Thyroid gland (tissue), 4 donors: ENCODE measurements around the gene TNFRSF12A. TPM values are rescaled to one million over a fixed set of nuclear protein-coding genes. Genes with fewer than 3 reads are reported as not detected.

ENCODE experiments used
- DNase-seq, 2 donors: peaks; one replicate each; pipeline ENCODE4 v3.0.0-alpha.2; 2019
- H3K27ac ChIP-seq, 3 donors: fragments of 200-600 bp; sonication (generic); 1 replicate in 2 of 3; 2 replicates in 1 of 3; pipeline ENCODE4 v1.5.1; 2016 to 2019; ENCODE audit warnings: mild to moderate bottlenecking in 1 of 3, moderate library complexity in 1 of 3
- H3K27me3 ChIP-seq: fragments of 200-600 bp; sonication (generic); one replicate; pipeline ENCODE4 v1.5.1; 2019
- H3K36me3 ChIP-seq, 2 donors: fragments of 200-600 bp; sonication (generic); one replicate each; pipeline ENCODE4 v1.5.1; 2016 to 2019
- H3K4me1 ChIP-seq, 2 donors: fragments of 200-600 bp; sonication (generic); one replicate each; pipeline ENCODE4 v1.5.1; 2017 to 2019
- H3K4me3 ChIP-seq, 3 donors: fragments of 200-600 bp; sonication (generic); replicated peaks in 1 of 3; 1 replicate in 2 of 3; 2 replicates in 1 of 3; pipeline ENCODE4 v1.5.1; 2016; ENCODE audit warnings: mild to moderate bottlenecking in 1 of 3
- H3K9me3 ChIP-seq: fragments of 200-600 bp; sonication (generic); one replicate; pipeline ENCODE4 v1.5.1; 2017
- POLR2A ChIP-seq, 2 donors: fragments of 450-650 bp; IDR thresholded peaks; one replicate each; pipeline ENCODE4 v1.6.1; 2017; ENCODE audit warnings: antibody characterized with exemption in 2 of 2, mild to moderate bottlenecking in 2 of 2, moderate library complexity in 1 of 2
- WGBS, 2 donors: methylation state at CpG; one replicate each; pipeline ENCODE4 v1.1.5; 2017; 5-methylcytosine and 5-hydroxymethylcytosine counted together
- intact Hi-C: fragments of 100-400 bp; cut with DNase I; formaldehyde crosslinking; loops from one replicate; pipeline ENCODE4 v1.15.1; 2023
- total RNA-seq, 4 donors: library from RNA; depleted of rRNA; stranded (reverse); fragments of >200 nt; gene quantifications; one replicate each; pipeline ENCODE4 v1.2.3, GENCODE V29; 2016
- TF ChIP-seq, protein P1 (sequence below), 6 experiments: fragments of 200-600 bp in 3 of 6; fragments of 450-650 bp in 3 of 6; sonication (generic) in 3 of 6; IDR thresholded peaks; one replicate each; pipeline ENCODE4 v1.5.1; 2016 to 2019; ENCODE audit warnings: antibody characterized with exemption in 6 of 6, mild to moderate bottlenecking in 2 of 6, inconsistent platforms in 1 of 6, moderate library complexity in 1 of 6

TNFRSF12A gene
- total RNA-seq, 4 donors from 2014 or later = 47.9 to 110 (median 67.0) TPM

DNA sequence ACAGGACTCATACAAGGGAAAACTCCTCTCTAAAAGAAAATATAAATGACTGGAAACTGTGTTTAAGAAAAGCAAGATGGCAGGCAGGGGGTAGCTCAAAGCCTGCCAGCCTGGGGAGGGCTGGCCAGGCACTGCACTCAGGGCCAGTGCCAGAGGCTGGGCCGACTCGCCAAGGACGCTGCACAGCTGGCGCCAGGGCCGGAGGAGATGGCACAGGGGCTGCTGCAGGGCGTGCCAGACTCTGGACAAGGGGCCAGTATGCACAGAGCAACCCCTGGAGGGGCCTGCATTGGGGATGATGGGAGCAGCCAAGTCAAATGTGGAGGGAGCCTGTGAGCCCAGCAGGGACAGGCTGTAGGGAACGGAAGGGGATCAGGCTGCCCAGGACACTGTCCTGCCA is 44.0 kb upstream of the TNFRSF12A start:
- intact Hi-C loops = no loop called here
- no peak for TF ChIP-seq POLR2A (IDR thresholded peaks at IDR 0.05)

DNA sequence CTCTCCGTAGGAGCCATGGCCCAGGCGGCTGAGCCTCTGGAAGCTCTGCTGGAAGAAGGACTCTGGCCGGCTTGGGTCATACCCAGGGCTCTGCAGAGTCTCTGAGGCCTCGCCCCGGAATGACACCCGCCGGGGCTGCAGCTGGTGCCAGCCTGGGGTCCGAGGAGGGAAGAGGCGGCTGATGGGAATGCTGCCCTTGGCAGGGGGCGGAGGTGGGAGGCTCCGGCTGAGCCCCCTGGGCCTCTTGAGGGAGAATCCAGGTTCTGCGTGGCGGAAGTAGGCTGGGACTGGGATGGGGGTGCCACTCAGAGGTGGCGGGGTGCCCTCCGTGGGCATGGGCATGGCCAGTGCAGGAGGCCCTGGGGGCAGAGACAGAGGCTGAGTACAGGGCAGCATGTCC is 43.5 kb upstream of the TNFRSF12A start:
- Histone ChIP-seq H3K36me3 (no peaks in the 10 kb centered on the region), H3K9me3 (no peaks in the 10 kb centered on the region), H3K27ac (no peak overlapping the region), H3K27me3 (no peaks in the 10 kb centered on the region), H3K4me3 (no peak overlapping the region), H3K4me1 (peaks cover 10 to 28% of the 10 kb centered on the region in 2 donors)
- TF ChIP-seq, protein P1, sequence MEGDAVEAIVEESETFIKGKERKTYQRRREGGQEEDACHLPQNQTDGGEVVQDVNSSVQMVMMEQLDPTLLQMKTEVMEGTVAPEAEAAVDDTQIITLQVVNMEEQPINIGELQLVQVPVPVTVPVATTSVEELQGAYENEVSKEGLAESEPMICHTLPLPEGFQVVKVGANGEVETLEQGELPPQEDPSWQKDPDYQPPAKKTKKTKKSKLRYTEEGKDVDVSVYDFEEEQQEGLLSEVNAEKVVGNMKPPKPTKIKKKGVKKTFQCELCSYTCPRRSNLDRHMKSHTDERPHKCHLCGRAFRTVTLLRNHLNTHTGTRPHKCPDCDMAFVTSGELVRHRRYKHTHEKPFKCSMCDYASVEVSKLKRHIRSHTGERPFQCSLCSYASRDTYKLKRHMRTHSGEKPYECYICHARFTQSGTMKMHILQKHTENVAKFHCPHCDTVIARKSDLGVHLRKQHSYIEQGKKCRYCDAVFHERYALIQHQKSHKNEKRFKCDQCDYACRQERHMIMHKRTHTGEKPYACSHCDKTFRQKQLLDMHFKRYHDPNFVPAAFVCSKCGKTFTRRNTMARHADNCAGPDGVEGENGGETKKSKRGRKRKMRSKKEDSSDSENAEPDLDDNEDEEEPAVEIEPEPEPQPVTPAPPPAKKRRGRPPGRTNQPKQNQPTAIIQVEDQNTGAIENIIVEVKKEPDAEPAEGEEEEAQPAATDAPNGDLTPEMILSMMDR (IDR thresholded peaks at IDR 0.05) = no peak
- no peak for TF ChIP-seq POLR2A (IDR thresholded peaks at IDR 0.05)
- DNase-seq = no peak
- intact Hi-C loops = no loop called here
- WGBS, 2 donors = 95 to 99% methylated on average over 9 to 15 of the region's 15 CpGs

More for the DNA sequence above, 44.0 kb upstream of the TNFRSF12A start:
- Histone ChIP-seq H3K4me1 (peaks cover 10 to 28% of the 10 kb centered on the region in 2 donors), H3K27ac (no peak overlapping the region), H3K4me3 (no peak overlapping the region), H3K27me3 (no peaks in the 10 kb centered on the region), H3K9me3 (no peaks in the 10 kb centered on the region), H3K36me3 (no peaks in the 10 kb centered on the region)
- no peak for DNase-seq
- WGBS, 2 donors = 89 to 94% methylated on average over 7 of the region's 7 CpGs

DNA sequence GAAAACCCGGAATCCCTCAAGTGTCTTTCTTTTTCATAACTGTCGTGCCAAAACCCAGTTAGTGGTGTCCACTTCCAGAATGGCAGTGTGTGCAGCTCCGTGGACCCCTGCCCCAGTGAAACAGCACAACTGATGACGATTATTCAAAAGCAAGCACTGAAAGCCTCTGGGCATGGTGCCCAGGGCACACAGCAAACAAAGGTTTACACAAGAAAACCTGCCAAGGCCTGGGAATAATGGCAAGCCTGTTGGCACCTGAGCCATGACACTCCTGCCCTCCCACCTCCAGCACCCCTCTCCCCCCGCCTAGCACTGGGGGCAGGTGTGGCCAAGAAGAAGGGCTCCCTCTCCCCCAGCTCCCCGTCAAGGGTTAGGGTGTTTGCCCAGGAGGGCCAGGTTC is 42.7 kb upstream of the TNFRSF12A start:
- 47 to 54% methylated on average over 6 of the region's 6 CpGs for WGBS, 2 donors
- Histone ChIP-seq H3K36me3 (no peaks in the 10 kb centered on the region), H3K4me1 (peaks cover 10 to 26% of the 10 kb centered on the region in 2 donors), H3K9me3 (no peaks in the 10 kb centered on the region), H3K27ac (no peak overlapping the region), H3K27me3 (no peaks in the 10 kb centered on the region), H3K4me3 (no peak overlapping the region)
- peak; percentile 57 to 61 for DNase-seq
- TF ChIP-seq, protein P1 (IDR thresholded peaks at IDR 0.05) = no peak
- intact Hi-C loops = no loop called here

DNA sequence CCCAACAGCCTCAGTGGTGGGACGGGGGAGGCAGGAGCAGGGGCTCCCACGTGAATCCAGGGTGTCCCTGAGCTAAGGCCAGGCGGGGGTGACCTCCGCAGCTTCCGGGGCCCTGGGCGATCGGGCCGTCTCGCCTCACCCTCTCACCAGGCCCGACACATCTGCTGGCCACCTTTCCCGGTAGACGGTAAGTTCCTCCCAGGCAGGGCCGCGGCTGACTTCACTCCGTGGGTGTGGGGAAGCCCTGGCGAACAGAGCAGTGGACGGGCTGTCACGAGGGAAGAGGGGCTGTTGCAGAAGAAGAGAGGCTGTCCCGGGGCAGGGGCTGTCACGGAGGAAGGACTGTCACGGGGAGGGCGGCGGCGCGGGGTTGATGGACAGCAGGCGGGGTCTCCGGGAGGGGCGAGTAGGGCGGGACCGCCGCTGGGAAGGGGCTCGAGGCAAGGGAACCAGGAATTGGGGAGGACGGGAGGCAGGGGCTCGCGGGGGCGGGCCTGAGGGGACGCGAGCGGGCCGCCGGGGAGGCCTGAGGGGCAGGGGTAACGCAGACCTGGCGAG is 40.4 kb upstream of the TNFRSF12A start:
- Histone ChIP-seq H3K4me3 (peak overlapping the region in 1 of 3 donors; percentile 61), H3K9me3 (no peaks in the 10 kb centered on the region), H3K27ac (no peak overlapping the region), H3K27me3 (no peaks in the 10 kb centered on the region), H3K36me3 (no peaks in the 10 kb centered on the region), H3K4me1 (peaks cover 8 to 19% of the 10 kb centered on the region in 2 donors)
- DNase-seq = no peak
- intact Hi-C loops = no loop called here
- 12 to 13% methylated on average over 19 to 26 of the region's 43 CpGs for WGBS, 2 donors
- TF ChIP-seq POLR2A (IDR thresholded peaks at IDR 0.05) = no peak
- TF ChIP-seq, protein P1 (IDR thresholded peaks at IDR 0.05) = no peak

DNA sequence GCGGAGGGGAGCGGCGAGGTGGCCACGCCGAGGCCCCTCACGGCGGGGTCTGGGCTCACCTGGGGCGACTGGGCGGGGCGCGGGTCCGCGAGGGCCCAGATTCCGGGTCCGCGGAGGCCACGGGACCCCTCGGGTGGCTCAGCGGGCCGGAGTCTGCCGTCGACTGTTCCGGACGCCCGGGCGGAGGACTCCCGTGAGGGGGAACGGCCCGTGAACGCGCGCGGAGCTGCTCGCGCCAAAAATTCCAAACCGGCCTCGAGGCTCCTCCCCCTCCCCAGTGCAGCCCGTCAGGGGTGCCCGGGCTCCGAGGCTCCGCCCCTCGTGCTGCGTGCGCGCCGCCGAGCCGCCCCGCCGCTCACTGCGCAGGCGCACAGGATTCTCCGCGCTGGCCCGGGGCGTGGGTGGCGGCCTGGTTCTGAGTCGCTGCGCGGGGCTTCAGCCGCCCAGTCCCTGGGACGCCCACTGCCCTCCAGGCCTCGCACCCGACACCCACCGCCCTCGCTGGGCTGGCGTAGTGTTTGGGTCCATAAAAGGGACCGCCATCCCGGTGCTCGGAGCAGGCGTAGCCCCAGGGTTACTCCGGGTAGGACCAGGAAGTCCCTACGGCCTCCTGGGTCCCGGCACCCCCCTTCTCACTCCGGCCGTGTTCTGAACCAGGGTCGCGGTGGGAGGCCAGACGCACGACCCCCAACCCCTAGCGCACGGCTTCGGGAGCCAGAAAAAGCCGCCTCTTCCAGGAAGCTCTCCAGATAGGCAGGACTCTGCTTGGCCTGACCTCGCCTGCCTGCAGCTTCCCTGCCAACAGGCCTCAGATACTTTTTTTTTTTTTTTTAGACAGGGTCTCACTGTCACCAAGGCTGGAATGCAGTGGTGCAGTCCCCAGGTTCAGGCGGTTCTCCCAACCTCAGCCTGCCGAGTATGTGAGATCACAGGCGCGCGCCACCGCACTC is 39.7 kb upstream of the TNFRSF12A start, which contains the start of gene PKMYT1:
TSS of gene PKMYT1 (minus strand) at position 220 of the 950 bp plus-strand sequence. CDS start 789 bp downstream, outside the sequence.
- H3K27ac ChIP-seq = peak within 1 kb of the TSS; percentile 57 to 77 (median 61)
- H3K4me1 ChIP-seq = peaks cover 8 to 20% of the 10 kb centered on the region in 2 donors
- intact Hi-C loops = no loop called here
- TF ChIP-seq, protein P1 (IDR thresholded peaks at IDR 0.05) = no peak
- TF ChIP-seq POLR2A (IDR thresholded peaks at IDR 0.05) = peak; percentile 79 to 88
- peak within 1 kb of the TSS; percentile 8 to 61 (median 40) for H3K4me3 ChIP-seq
- 15 to 50% methylated on average over 10 to 34 of the region's 91 CpGs for WGBS, 2 donors
- no peaks in the 10 kb centered on the region for H3K9me3 ChIP-seq
- no peaks in the 10 kb centered on the region for H3K36me3 ChIP-seq
- no peaks in the 10 kb centered on the region for H3K27me3 ChIP-seq
- peak; percentile 90 to 91 for DNase-seq
